A549 (cell line): ENCODE data around the gene SP2. TPM values are rescaled to one million over a fixed set of nuclear protein-coding genes. Genes with fewer than 3 reads are reported as not detected.
A peak's percentile ranks its signal among the peaks of the same experiment; 100 is the strongest.

Experiments
- ATAC-seq, 2 experiments: fragments of 200-7000 bp in 1 of 2; fragments of >200 bp in 1 of 2; cut with Nextera tagmentation in 1 of 2; cut with Tn5 transposase in 1 of 2; 3 replicates each; pipeline versions ENCODE4 v1.8.0 to v1.9.1; 2018 to 2020; ENCODE audit warnings: mild to moderate bottlenecking in 1 of 2, moderate library complexity in 1 of 2
- CTCF ChIA-PET: fragments of 300-600 bp; sonication (Branson Sonifier 250); formaldehyde crosslinking; extraction: SDS; loops from one replicate; lab custom pipeline; 2021; ENCODE audit warnings: antibody characterized with exemption, inconsistent platforms; lab: Yijun Ruan, JAX
- POLR2A ChIA-PET: fragments of 350-600 bp; formaldehyde crosslinking; extraction: SDS; loops from one replicate; lab custom pipeline; 2021; ENCODE audit warnings: antibody characterized with exemption, inconsistent platforms; lab: Yijun Ruan, JAX
- DNase-seq, 2 experiments: peaks; one replicate each; pipeline versions ENCODE4 v3.0.0 to v3.0.0-alpha.2; 2011 to 2016; ENCODE audit warnings: low read depth in 1 of 2, low spot score in 1 of 2
- FAIRE-seq: peaks from 2 replicates; lab custom pipeline; 2011; peaks lifted over from hg19 to GRCh38; lab: Jason Lieb, UNC
- H3K27ac ChIP-seq, 2 experiments: fragments of >200 bp; sonication (Bioruptor Twin); formaldehyde crosslinking; 3 replicates each; pipeline ENCODE4 v1.5.1; 2016 to 2017
- H3K4me1 ChIP-seq: fragments of >200 bp; sonication (Bioruptor Twin); formaldehyde crosslinking; 3 replicates; pipeline ENCODE4 v1.6.1; 2016
- H3K4me2 ChIP-seq: fragments of >200 bp; sonication (Bioruptor Twin); formaldehyde crosslinking; 3 replicates; pipeline ENCODE4 v1.6.1; 2016
- H3K4me3 ChIP-seq: fragments of >200 bp; sonication (Bioruptor Twin); formaldehyde crosslinking; 3 replicates; pipeline ENCODE4 v1.5.1; 2016
- H3K9me3 ChIP-seq: fragments of >200 bp; sonication (Bioruptor Twin); formaldehyde crosslinking; 3 replicates; pipeline ENCODE4 v1.6.1; 2016
- CEBPB ChIP-seq, 2 experiments: fragments of >200 bp in 1 of 2; sonication (Bioruptor Twin) in 1 of 2; formaldehyde crosslinking in 1 of 2; IDR thresholded peaks; 2 replicates each; pipeline ENCODE4 v1.6.1; 2012 to 2016
- CTCF ChIP-seq: fragments of >200 bp; sonication (Bioruptor Twin); formaldehyde crosslinking; IDR thresholded peaks from 3 replicates; pipeline ENCODE4 v1.5.1; 2016
- E2F6 ChIP-seq: IDR thresholded peaks from 2 replicates; pipeline ENCODE4 v1.6.1; 2012; ENCODE audit warnings: low read depth, borderline replicate concordance
- FOSB ChIP-seq: fragments of 250-450 bp; sonication (Bioruptor Pico); IDR thresholded peaks from 2 replicates; pipeline ENCODE4 v1.5.0; 2020; ENCODE audit warnings: mild to moderate bottlenecking, moderate library complexity
- HDAC2 ChIP-seq: fragments of 200-600 bp; sonication (generic); IDR thresholded peaks from 2 replicates; pipeline ENCODE4 v1.6.1; 2016
- HEYL ChIP-seq: fragments of 250-450 bp; sonication (Bioruptor Pico); IDR thresholded peaks from 2 replicates; pipeline ENCODE4 v1.8.0; 2021; ENCODE audit warnings: mild to moderate bottlenecking, moderate library complexity
- HOXB13 ChIP-seq: fragments of 250-450 bp; sonication (Bioruptor Pico); IDR thresholded peaks from 2 replicates; pipeline ENCODE4 v1.5.0; 2020; ENCODE audit warnings: low read depth, mild to moderate bottlenecking, moderate library complexity
- JUNB ChIP-seq: fragments of >200 bp; sonication (Bioruptor Twin); formaldehyde crosslinking; IDR thresholded peaks from 2 replicates; pipeline ENCODE4 v1.6.1; 2016
- KDM5A ChIP-seq: fragments of 200-600 bp; sonication (generic); IDR thresholded peaks from 2 replicates; pipeline ENCODE4 v1.6.1; 2016; ENCODE audit warnings: antibody characterized with exemption, mild to moderate bottlenecking
- MAFK ChIP-seq: fragments of 450-650 bp; IDR thresholded peaks from 2 replicates; pipeline ENCODE4 v1.6.1; 2014; ENCODE audit not compliant: partially characterized antibody
- NFE2L2 ChIP-seq: fragments of 150-350 bp; conservative IDR thresholded peaks from 2 replicates; pipeline ENCODE4 v1.6.1; 2014; ENCODE audit warnings: low read length
- NPAS2 ChIP-seq: fragments of 250-450 bp; sonication (Bioruptor Pico); IDR thresholded peaks from 2 replicates; pipeline ENCODE4 v1.8.0; 2022; ENCODE audit warnings: mild to moderate bottlenecking, moderate library complexity, borderline replicate concordance
- POLR2AphosphoS2 ChIP-seq: conservative IDR thresholded peaks from 2 replicates; pipeline ENCODE4 v1.6.1; 2012; ENCODE audit warnings: low read length, improper control_type of control experiment, inconsistent platforms
- RAD21 ChIP-seq, 2 experiments: fragments of >200 bp in 1 of 2; sonication (Bioruptor Twin) in 1 of 2; formaldehyde crosslinking in 1 of 2; IDR thresholded peaks in 1 of 2; conservative IDR thresholded peaks in 1 of 2; 2 replicates in 1 of 2; 3 replicates in 1 of 2; pipeline ENCODE4 v1.6.1; 2012 to 2018; ENCODE audit warnings: inconsistent platforms in 1 of 2
- SMC3 ChIP-seq: fragments of >200 bp; sonication (Bioruptor Twin); formaldehyde crosslinking; IDR thresholded peaks from 3 replicates; pipeline ENCODE4 v1.6.1; 2018; ENCODE audit warnings: inconsistent platforms
- ZNF302 ChIP-seq: fragments of 250-450 bp; sonication (Bioruptor Pico); IDR thresholded peaks from 2 replicates; pipeline ENCODE4 v1.9.0; 2021; ENCODE audit warnings: inconsistent platforms, mild to moderate bottlenecking, moderate library complexity
- ZSCAN20 ChIP-seq: fragments of 250-450 bp; sonication (Bioruptor Pico); IDR thresholded peaks from 2 replicates; pipeline ENCODE4 v1.8.0; 2022; ENCODE audit warnings: mild to moderate bottlenecking, moderate library complexity
- WGBS: methylation state at CpG from one replicate; pipeline ENCODE4 v1.1.6; 2017; ENCODE audit errors: missing lambda C conversion rate; 5-methylcytosine and 5-hydroxymethylcytosine counted together
- polyA plus RNA-seq, 4 experiments: library from polyadenylated mRNA; depleted of rRNA in 3 of 4; stranded (reverse); fragments of >200 nt; fragmentation: RNase III in 1 of 4; extraction: RNeasy Plus Mini Kit Qiagen cat#74134 plus additional on column Dnase treatment in 1 of 4; gene quantifications; 2 replicates in 3 of 4; 3 replicates in 1 of 4; pipeline ENCODE4 v1.2.3, GENCODE V29; 2011 to 2017

The SP2 gene
- polyA plus RNA-seq, 2 of the 4 experiments (the other 2 are of a cell fraction) = 6.2 to 11.6 TPM

GRCh38 chr17:47949197-47949759 is 53.2 kb downstream of the SP2 start:
- POLR2A ChIA-PET = interaction anchor here (0.6 to 1.8 kb wide), 4 partner anchors 8 to 119 kb away, joined by 3 to 10 read pairs (median 7); partner anchors contain the start of genes CDK5RAP3 and PRR15L

DNA sequence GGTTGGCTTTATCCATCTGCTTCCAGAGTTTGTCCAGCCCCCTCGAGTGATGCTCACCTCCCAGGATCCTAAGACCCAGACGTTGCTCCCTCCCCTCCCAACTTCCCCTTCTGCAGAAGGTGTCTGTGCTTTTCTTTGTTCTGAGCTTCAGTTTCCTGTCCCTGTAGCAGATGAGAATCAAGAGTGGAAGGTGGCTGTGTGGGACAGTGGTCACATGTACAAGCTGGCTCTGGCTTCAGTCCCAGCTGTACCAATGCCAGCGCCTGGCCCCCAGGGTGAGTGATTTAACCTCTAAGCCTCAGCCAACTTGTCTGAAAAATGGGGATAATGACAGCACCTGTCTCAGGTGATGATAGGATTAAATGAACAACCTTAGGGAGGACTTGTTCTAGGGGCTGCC is 53.9 kb downstream of the SP2 start:
- no peak for DNase-seq
- Histone ChIP-seq H3K27ac (peak overlapping the region; percentile 77 to 87), H3K4me3 (no peak overlapping the region)
- POLR2A ChIA-PET = interaction anchor here (1.3 to 1.8 kb wide), 2 partner anchors 7 to 21 kb away, joined by 7 read pairs; partner anchors contain the start of genes CDK5RAP3 and PRR15L
- FAIRE-seq = no peak
- no peak for TF ChIP-seq NPAS2 (CRISPR knock-in tag)
- TF ChIP-seq FOSB (CRISPR knock-in tag) = no peak
- TF ChIP-seq SMC3 = no peak
- TF ChIP-seq NFE2L2 = no peak
- TF ChIP-seq POLR2AphosphoS2 = no peak
- no peak for TF ChIP-seq CTCF
- TF ChIP-seq E2F6 = no peak
- TF ChIP-seq HDAC2 = no peak
- no peak for TF ChIP-seq MAFK
- no peak for TF ChIP-seq HOXB13
- TF ChIP-seq ZSCAN20 (CRISPR knock-in tag) = no peak
- TF ChIP-seq, all 56 proteins: peak for 0
- peaks cover 48% of the 10 kb centered on the region for H3K4me1 ChIP-seq
- peak overlapping the region; percentile 70 for H3K4me2 ChIP-seq
- H3K9me3 ChIP-seq = no peaks in the 10 kb centered on the region
- 85% methylated on average over 3 of the region's 3 CpGs for WGBS
- no peak for ATAC-seq
- CTCF ChIA-PET = interaction anchor here (0.5 to 24.7 kb wide), 37 partner anchors 18 to 316 kb away, joined by 3 to 1426 read pairs (median 5); partner anchors contain the start of genes CDK5RAP3, PNPO, PRR15L and SCRN2

More at GRCh38 chr17:47949197-47949759, 53.2 kb downstream of the SP2 start:
- 2% methylated on average over 22 of the region's 22 CpGs for WGBS
- ATAC-seq (peak; percentile 71 to 88), DNase-seq (peak; percentile 80 to 85), FAIRE-seq (no peak)
- Histone ChIP-seq H3K4me1 (peaks cover 48% of the 10 kb centered on the region), H3K27ac (peak overlapping the region; percentile 77 to 87), H3K9me3 (no peaks in the 10 kb centered on the region), H3K4me2 (peak overlapping the region; percentile 70), H3K4me3 (peak overlapping the region; percentile 5; the same call in 1 of the 3 replicates)
- TF ChIP-seq KDM5A = peak; percentile 53; the same call in 1 of the 2 replicates
- peak in 1 of 2 experiments; percentile 60; a peak in 1 of 4 replicates for TF ChIP-seq CEBPB (IDR thresholded peaks at IDR 0.05)
- TF ChIP-seq JUNB = no peak
- peak; percentile 95 for TF ChIP-seq SMC3
- peak; percentile 96 to 97 for TF ChIP-seq RAD21 (conservative IDR thresholded peaks at IDR 0.05 in 1 of 2, IDR thresholded peaks at IDR 0.05 in 1 of 2)
- no peak for TF ChIP-seq ZNF302
- TF ChIP-seq CTCF = peak; percentile 99
- CTCF ChIA-PET = interaction anchor here (0.7 to 24.7 kb wide), 43 partner anchors 18 to 1440 kb away, joined by 3 to 1426 read pairs (median 5); partner anchors contain the start of genes CDK5RAP3, LRRC46, MRPL10 and PNPO

- DNase-seq (no peak), FAIRE-seq (no peak), ATAC-seq (no peak)
- peaks cover 52% of the 10 kb centered on the region for H3K4me1 ChIP-seq
- H3K4me3 ChIP-seq = no peak overlapping the region
- peak overlapping the region; percentile 77 to 87 for H3K27ac ChIP-seq
- H3K4me2 ChIP-seq = no peak overlapping the region
- TF ChIP-seq HEYL = no peak
- WGBS = 85% methylated on average over 4 of the region's 4 CpGs
- ChIA-PET CTCF (interaction anchor here (0.5 to 24.7 kb wide), 25 partner anchors 19 to 316 kb away, joined by 3 to 1426 read pairs (median 5); partner anchors contain the start of genes CDK5RAP3, PNPO, PRR15L and SCRN2), POLR2A (interaction anchor here (0.6 to 1.3 kb wide), 2 partner anchors 21 to 74 kb away, joined by 5 to 7 read pairs; partner anchors contain the start of gene CDK5RAP3)
- no peaks in the 10 kb centered on the region for H3K9me3 ChIP-seq
These were observed 54.4 kb downstream of the SP2 start for GRCh38 chr17:47950448-47950847.
